ENCODE measurements around the gene GLIS1. TPM values are rescaled to one million over a fixed set of nuclear protein-coding genes. Genes with fewer than 3 reads are reported as not detected.

GLIS1 gene
- total and polyA plus RNA-seq, 7 donors = 0.03 to 0.40 (median 0.15) TPM

GRCh38 chr1:53490351-53490750, 248.6 kb downstream of the GLIS1 start:
- H3K9me3 ChIP-seq = no peaks in the 10 kb centered on the region
- no peaks in the 10 kb centered on the region for H3K4me1 ChIP-seq
- no peak for TF ChIP-seq CTCF (IDR thresholded peaks at IDR 0.05)
- no peak overlapping the region for H3K27ac ChIP-seq
- no peak for ATAC-seq
- H3K27me3 ChIP-seq (ENCODE audit: insufficient read depth in 3 of 3, low read length in 2 of 3) = peaks cover 0 to 45% (median 0%) of the 10 kb centered on the region in 3 donors
- DNase-seq = no peak
- H3K4me3 ChIP-seq = no peak overlapping the region
- H3K36me3 ChIP-seq (ENCODE audit: insufficient read depth in 1 of 2, low read depth in 1 of 2) = no peaks in the 10 kb centered on the region
- intact Hi-C loops (cut with DNase I) = no loop called here
- 60 to 67% (median 63%) methylated on average over 3 of the region's 3 CpGs for WGBS, 3 donors

- DNase-seq (no peak), ATAC-seq (no peak)
- no peaks in the 10 kb centered on the region for H3K4me1 ChIP-seq
- 78 to 81% (median 80%) methylated on average over 8 to 9 of the region's 9 CpGs for whole genome bisulfite sequencing, 3 donors
- no peak overlapping the region for H3K27ac ChIP-seq
- H3K9me3 ChIP-seq = no peaks in the 10 kb centered on the region
- TF ChIP-seq CTCF (IDR thresholded peaks at IDR 0.05) = no peak
- no peaks in the 10 kb centered on the region for H3K36me3 ChIP-seq (ENCODE audit: insufficient read depth in 1 of 2, low read depth in 1 of 2)
- H3K27me3 ChIP-seq (ENCODE audit: insufficient read depth in 3 of 3, low read length in 2 of 3) = peaks cover 0 to 52% (median 0%) of the 10 kb centered on the region in 3 donors
- intact Hi-C loops (cut with DNase I) = loop anchor here in 1 of 2 donors (5.0 kb wide), 2 partner anchors 196 to 266 kb away; no protein-coding TSS in a partner anchor
- no peak overlapping the region for H3K4me3 ChIP-seq
Observed at GRCh38 chr1:53486395-53487026, 252.5 kb downstream of the GLIS1 start.

GRCh38 chr1:53485478-53486394, 253.2 kb downstream of the GLIS1 start:
- intact Hi-C loops (cut with DNase I) = loop anchor here (1.0 to 5.0 kb wide), 4 partner anchors 197 to 269 kb away; no protein-coding TSS in a partner anchor
- no peak overlapping the region for H3K27ac ChIP-seq
- H3K4me1 ChIP-seq = no peaks in the 10 kb centered on the region
- no peaks in the 10 kb centered on the region for H3K9me3 ChIP-seq
- ATAC-seq (peak; percentile 85 to 96 (median 92)), DNase-seq (peak; percentile 77 to 86)
- peaks cover 0 to 49% (median 0%) of the 10 kb centered on the region in 3 donors for H3K27me3 ChIP-seq (ENCODE audit: insufficient read depth in 3 of 3, low read length in 2 of 3)
- no peak overlapping the region for H3K4me3 ChIP-seq
- peak; percentile 84 for TF ChIP-seq CTCF (IDR thresholded peaks at IDR 0.05)
- WGBS, 3 donors = 22 to 25% (median 23%) methylated on average over 27 of the region's 27 CpGs
- no peaks in the 10 kb centered on the region for H3K36me3 ChIP-seq (ENCODE audit: insufficient read depth in 1 of 2, low read depth in 1 of 2)

- no peak overlapping the region for H3K27ac ChIP-seq
- TF ChIP-seq CTCF (IDR thresholded peaks at IDR 0.05) = no peak
- no peak for DNase-seq
- peak in 1 of 4 donors; percentile 9 for ATAC-seq
- no peak overlapping the region for H3K4me3 ChIP-seq
- H3K36me3 ChIP-seq (ENCODE audit: insufficient read depth in 1 of 2, low read depth in 1 of 2) = no peaks in the 10 kb centered on the region
- H3K9me3 ChIP-seq = no peaks in the 10 kb centered on the region
- peaks cover 0 to 44% (median 0%) of the 10 kb centered on the region in 3 donors for H3K27me3 ChIP-seq (ENCODE audit: insufficient read depth in 3 of 3, low read length in 2 of 3)
- 84 to 85% (median 84%) methylated on average over 19 of the region's 19 CpGs for WGBS, 3 donors
- H3K4me1 ChIP-seq = no peaks in the 10 kb centered on the region
- intact Hi-C loops (cut with DNase I) = loop anchor here (1.0 to 5.0 kb wide), 5 partner anchors 109 to 270 kb away; no protein-coding TSS in a partner anchor
Observed at GRCh38 chr1:53484705-53485477, 254.1 kb downstream of the GLIS1 start.
